CD4-positive, alpha-beta memory T cell (primary cell): ENCODE measurements around the gene LTBP1. TPM values are rescaled to one million over a fixed set of nuclear protein-coding genes. Genes with fewer than 3 reads are reported as not detected.
"Not testable (repeated sequence)": the region's sequence is repeated elsewhere in the genome, so short reads cannot be mapped to it uniquely, and the experiment has no call there.

Experiments used
- CTCF ChIA-PET: fragments of 350-600 bp; sonication (Branson Sonifier 250); formaldehyde crosslinking; loops from one replicate; lab custom pipeline; 2021; ENCODE audit warnings: inconsistent platforms; ENCODE audit not compliant: partially characterized antibody; lab: Charles Lee
- POLR2A ChIA-PET: fragments of 350-600 bp; sonication (Branson Sonifier 250); formaldehyde crosslinking; loops from one replicate; lab custom pipeline; 2021; ENCODE audit not compliant: partially characterized antibody; lab: Charles Lee
- DNase-seq, 5 donors: peaks; one replicate each; pipeline versions ENCODE4 v3.0.0 to v3.0.0-alpha.2; 2020 to 2022; ENCODE audit warnings: mixed read lengths in 1 of 5
- H3K27ac ChIP-seq: one replicate; pipeline ENCODE4 v1.7.0; 2013; ENCODE audit warnings: low read depth, low read length
- H3K27me3 ChIP-seq: 2 replicates; pipeline ENCODE4 v1.7.0; 2013; ENCODE audit warnings: mild to moderate bottlenecking, low read length, moderate library complexity; ENCODE audit not compliant: insufficient read depth
- H3K36me3 ChIP-seq: 2 replicates; pipeline ENCODE4 v1.7.0; 2013; ENCODE audit warnings: mild to moderate bottlenecking, low read length, moderate library complexity; ENCODE audit not compliant: insufficient read depth
- H3K4me1 ChIP-seq: 2 replicates; pipeline ENCODE4 v1.7.0; 2013; ENCODE audit warnings: mild to moderate bottlenecking, low read length, moderate library complexity; ENCODE audit not compliant: insufficient read depth
- H3K4me3 ChIP-seq, 2 donors: one replicate each; pipeline ENCODE4 v1.7.0; 2013; ENCODE audit warnings: low read length in 2 of 2, mild to moderate bottlenecking in 1 of 2
- H3K9me3 ChIP-seq, 2 donors: one replicate each; pipeline ENCODE4 v1.7.0; 2013; ENCODE audit warnings: low read length in 2 of 2, control low read depth in 1 of 2; ENCODE audit not compliant: control insufficient read depth in 1 of 2
- H3K27ac Mint-ChIP-seq, 7 donors: one replicate each; pipeline ENCODE4 v1.8.0; 2020 to 2021; ENCODE audit warnings: mixed read lengths in 7 of 7, mild to moderate bottlenecking in 6 of 7, inconsistent platforms in 3 of 7, moderate library complexity in 3 of 7
- H3K27me3 Mint-ChIP-seq, 2 donors: one replicate each; pipeline ENCODE4 v1.8.0; 2020 to 2021; ENCODE audit warnings: mixed read lengths in 2 of 2
- H3K36me3 Mint-ChIP-seq, 2 donors: one replicate each; pipeline ENCODE4 v1.8.0; 2020 to 2021; ENCODE audit warnings: mixed read lengths in 2 of 2, inconsistent platforms in 1 of 2, mild to moderate bottlenecking in 1 of 2
- H3K4me1 Mint-ChIP-seq, 4 donors: one replicate each; pipeline ENCODE4 v1.8.0; 2020 to 2021; ENCODE audit warnings: mixed read lengths in 4 of 4, mild to moderate bottlenecking in 1 of 4
- H3K4me3 Mint-ChIP-seq, 8 donors: one replicate each; pipeline ENCODE4 v1.8.0; 2020 to 2021; ENCODE audit warnings: mixed read lengths in 8 of 8, mild to moderate bottlenecking in 7 of 8, moderate library complexity in 6 of 8, inconsistent platforms in 3 of 8
- H3K9me3 Mint-ChIP-seq, 8 donors: one replicate each; pipeline ENCODE4 v1.8.0; 2020 to 2021; ENCODE audit warnings: mixed read lengths in 8 of 8, mild to moderate bottlenecking in 5 of 8, inconsistent platforms in 3 of 8, moderate library complexity in 1 of 8
- intact Hi-C: fragments of 100-400 bp; cut with micrococcal nuclease; formaldehyde crosslinking; loops from one replicate; pipeline ENCODE4 v1.15.1; 2023
- polyA plus RNA-seq, 2 donors: library from polyadenylated mRNA; unstranded; fragments of 300-500 nt; fragmentation: Illumina TruSeq; gene quantifications; one replicate each; pipeline ENCODE4 v1.2.3, GENCODE V29; 2021
- total RNA-seq, 2 experiments: library from RNA; stranded (reverse); gene quantifications; one replicate each; pipeline ENCODE4 v1.2.3, GENCODE V29; 2021

LTBP1 gene
- total and polyA plus RNA-seq, 4 experiments from 2014 or later: 0.44 TPM; not detected in 3

DNA sequence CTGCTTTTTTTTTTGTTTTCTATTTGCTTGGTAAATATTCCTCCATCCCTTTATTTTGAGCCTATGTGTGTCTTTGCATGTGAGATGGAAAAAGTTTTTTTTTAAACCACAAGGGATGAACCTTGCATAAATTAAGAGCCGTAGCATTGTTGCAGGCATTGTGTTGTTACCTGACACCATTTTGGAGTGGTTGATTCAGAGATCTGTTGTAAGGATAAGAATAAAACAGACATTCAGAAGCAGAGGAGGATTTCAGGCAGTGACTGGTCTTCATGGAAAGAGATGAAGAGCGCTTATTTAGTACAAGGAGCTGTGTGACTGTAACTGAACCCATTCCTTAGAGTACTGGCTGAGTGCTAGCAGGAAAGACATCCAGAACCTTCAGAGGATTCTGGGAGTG lies 101.2 kb downstream of the LTBP1 start:
- H3K27me3 Mint-ChIP-seq: peaks cover 1 to 5% of the 10 kb centered on the region in 2 donors
- H3K36me3 ChIP-seq: no peaks in the 10 kb centered on the region
- H3K4me1 ChIP-seq: no peaks in the 10 kb centered on the region
- H3K27ac Mint-ChIP-seq: no peak overlapping the region
- H3K27me3 ChIP-seq: no peaks in the 10 kb centered on the region
- peaks cover 0 to 5% (median 0%) of the 10 kb centered on the region in 8 donors for H3K9me3 Mint-ChIP-seq
- H3K4me3 Mint-ChIP-seq: no peak overlapping the region
- CTCF ChIA-PET: no interaction called here
- POLR2A ChIA-PET: no interaction called here
- no peaks in the 10 kb centered on the region for H3K36me3 Mint-ChIP-seq
- no peak overlapping the region for H3K27ac ChIP-seq
- DNase-seq: no peak
- H3K4me3 ChIP-seq: no peak overlapping the region
- H3K4me1 Mint-ChIP-seq: no peaks in the 10 kb centered on the region
- intact Hi-C loops: no loop called here
- no peaks in the 10 kb centered on the region for H3K9me3 ChIP-seq

GRCh38 chr2:33051586-33052360 lies 105.0 kb downstream of the LTBP1 start:
- H3K4me3 ChIP-seq: no peak overlapping the region
- no peak overlapping the region for H3K27ac Mint-ChIP-seq
- CTCF ChIA-PET: no interaction called here
- H3K4me1 ChIP-seq: no peaks in the 10 kb centered on the region
- H3K27ac ChIP-seq: no peak overlapping the region
- no peaks in the 10 kb centered on the region for H3K36me3 ChIP-seq
- H3K9me3 Mint-ChIP-seq: peaks cover 0 to 3% (median 0%) of the 10 kb centered on the region in 8 donors
- H3K27me3 ChIP-seq: no peaks in the 10 kb centered on the region
- POLR2A ChIA-PET: no interaction called here
- intact Hi-C loops: no loop called here
- H3K36me3 Mint-ChIP-seq: no peaks in the 10 kb centered on the region
- no peak for DNase-seq
- no peak overlapping the region for H3K4me3 Mint-ChIP-seq
- H3K27me3 Mint-ChIP-seq: peaks cover 1 to 3% of the 10 kb centered on the region in 2 donors
- H3K4me1 Mint-ChIP-seq: no peaks in the 10 kb centered on the region
- no peaks in the 10 kb centered on the region for H3K9me3 ChIP-seq

- ChIA-PET CTCF (no interaction called here), POLR2A (no interaction called here)
- no peak overlapping the region for H3K4me3 ChIP-seq
- no peaks in the 10 kb centered on the region for H3K4me1 Mint-ChIP-seq
- H3K4me3 Mint-ChIP-seq: no peak overlapping the region
- no peak overlapping the region for H3K27ac ChIP-seq
- no peak for DNase-seq
- H3K4me1 ChIP-seq: no peaks in the 10 kb centered on the region
- no peaks in the 10 kb centered on the region for H3K9me3 ChIP-seq
- intact Hi-C loops: no loop called here
- peaks cover 0 to 3% (median 0%) of the 10 kb centered on the region in 8 donors for H3K9me3 Mint-ChIP-seq
- H3K36me3 ChIP-seq: no peaks in the 10 kb centered on the region
- peaks cover 1 to 3% of the 10 kb centered on the region in 2 donors for H3K27me3 Mint-ChIP-seq
- no peak overlapping the region for H3K27ac Mint-ChIP-seq
- no peaks in the 10 kb centered on the region for H3K27me3 ChIP-seq
- H3K36me3 Mint-ChIP-seq: no peaks in the 10 kb centered on the region
Measured at GRCh38 chr2:33052361-33052735, 105.6 kb downstream of the LTBP1 start.

DNA sequence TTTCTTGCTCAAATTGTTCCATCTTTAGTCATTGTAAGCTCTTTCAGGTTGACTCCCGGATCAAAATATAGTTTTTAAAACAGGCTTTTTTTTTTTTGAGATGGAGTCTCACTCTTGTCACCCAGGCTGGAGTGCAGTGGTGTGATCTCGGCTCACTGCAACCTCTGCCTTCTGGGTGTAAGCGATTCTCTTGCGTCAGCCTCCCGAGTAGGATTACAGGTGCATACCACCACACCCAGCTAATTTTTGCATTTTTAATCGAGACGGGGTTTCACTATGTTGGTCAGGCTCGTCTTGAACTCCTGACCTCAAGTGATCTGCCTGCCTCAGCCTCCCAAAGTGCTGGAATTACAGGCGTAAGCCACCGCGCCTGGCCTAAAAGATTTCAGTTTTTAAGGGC lies 106.0 kb downstream of the LTBP1 start:
- H3K4me1 ChIP-seq, H3K27me3 Mint-ChIP-seq, H3K9me3 Mint-ChIP-seq, H3K4me1 Mint-ChIP-seq, CTCF ChIA-PET, DNase-seq, H3K27ac ChIP-seq, H3K36me3 Mint-ChIP-seq, POLR2A ChIA-PET, H3K4me3 Mint-ChIP-seq, H3K9me3 ChIP-seq, H3K4me3 ChIP-seq, H3K27ac Mint-ChIP-seq, H3K27me3 ChIP-seq, intact Hi-C loops, H3K36me3 ChIP-seq: not testable (repeated sequence)

DNA sequence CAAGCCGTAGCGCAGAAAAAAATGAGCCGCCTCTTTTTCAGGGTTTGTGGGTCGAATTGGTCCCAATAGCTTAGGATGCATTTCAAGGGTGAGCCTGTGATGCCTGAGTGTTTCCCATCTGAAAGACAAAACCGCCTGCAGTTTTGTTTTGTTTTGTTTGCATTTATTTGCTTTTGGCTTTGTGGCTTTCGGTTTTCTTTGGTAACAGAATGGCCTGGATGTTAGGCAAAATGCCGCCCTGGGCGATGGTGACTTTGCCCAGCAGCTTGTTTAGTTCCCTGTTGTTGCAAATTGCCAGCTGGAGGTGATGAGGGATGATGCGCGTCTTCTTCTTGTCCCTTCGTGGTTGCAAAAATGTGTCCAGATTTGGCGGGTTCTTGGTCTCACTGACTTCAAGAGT lies 109.4 kb downstream of the LTBP1 start:
- intact Hi-C loops: no loop called here
- peaks cover 0 to 3% (median 0%) of the 10 kb centered on the region in 8 donors for H3K9me3 Mint-ChIP-seq
- Histone ChIP-seq H3K4me1 (no peaks in the 10 kb centered on the region), H3K4me3 (no peak overlapping the region), H3K27ac (no peak overlapping the region), H3K36me3 (no peaks in the 10 kb centered on the region), H3K27me3 (no peaks in the 10 kb centered on the region), H3K9me3 (no peaks in the 10 kb centered on the region)
- H3K27ac Mint-ChIP-seq: no peak overlapping the region
- no peak overlapping the region for H3K4me3 Mint-ChIP-seq
- CTCF ChIA-PET: no interaction called here
- no peaks in the 10 kb centered on the region for H3K27me3 Mint-ChIP-seq
- POLR2A ChIA-PET: no interaction called here
- no peaks in the 10 kb centered on the region for H3K4me1 Mint-ChIP-seq
- no peak for DNase-seq
- no peaks in the 10 kb centered on the region for H3K36me3 Mint-ChIP-seq

DNA sequence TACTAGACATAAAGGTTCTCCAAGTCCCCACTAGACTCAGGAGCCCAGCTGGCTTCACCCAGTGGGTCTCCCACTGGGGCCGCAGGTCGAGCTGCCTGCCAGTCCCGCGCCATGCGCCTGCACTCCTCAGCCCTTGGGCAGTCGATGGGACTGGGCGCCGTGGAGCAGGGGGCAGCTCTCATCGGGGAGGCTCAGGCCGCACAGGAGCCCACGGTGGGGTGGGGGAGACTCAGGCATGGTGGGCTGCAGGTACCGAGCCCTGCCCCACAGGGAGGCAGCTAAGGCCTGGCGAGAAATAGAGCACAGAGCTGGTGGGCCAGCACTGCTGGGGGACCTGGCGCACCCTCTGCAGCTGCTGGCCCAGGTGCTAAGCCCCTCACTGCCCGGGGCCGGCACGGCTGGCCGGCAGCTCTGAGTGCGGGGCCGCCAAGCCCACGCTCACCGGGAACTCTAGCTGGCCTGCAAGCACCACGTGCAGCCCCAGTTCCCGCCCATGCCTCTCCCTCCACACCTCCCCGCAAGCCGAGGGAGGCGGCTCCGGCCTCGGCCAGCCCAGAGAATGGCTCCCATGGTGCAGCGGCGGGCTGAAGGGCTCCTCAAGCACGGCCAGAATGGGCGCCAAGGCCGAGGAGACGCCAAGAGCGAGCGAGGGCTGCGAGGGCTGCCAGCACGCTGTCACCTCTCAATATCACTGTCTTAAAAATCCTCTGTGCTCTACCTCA lies 110.7 kb downstream of the LTBP1 start:
- H3K9me3 Mint-ChIP-seq, DNase-seq, H3K9me3 ChIP-seq, POLR2A ChIA-PET, H3K36me3 ChIP-seq, H3K4me1 ChIP-seq, H3K27me3 Mint-ChIP-seq, intact Hi-C loops, H3K4me3 Mint-ChIP-seq, CTCF ChIA-PET, H3K27ac ChIP-seq, H3K27me3 ChIP-seq, H3K36me3 Mint-ChIP-seq, H3K4me3 ChIP-seq, H3K27ac Mint-ChIP-seq, H3K4me1 Mint-ChIP-seq: not testable (repeated sequence)

GRCh38 chr2:33058716-33059470 lies 112.1 kb downstream of the LTBP1 start:
- POLR2A ChIA-PET: no interaction called here
- Mint-ChIP-seq H3K27ac (no peak overlapping the region), H3K4me1 (no peaks in the 10 kb centered on the region)

More at GRCh38 chr2:33058716-33059470, 112.1 kb downstream of the LTBP1 start:
- Histone ChIP-seq H3K9me3 (no peaks in the 10 kb centered on the region), H3K36me3 (no peaks in the 10 kb centered on the region), H3K4me1 (no peaks in the 10 kb centered on the region), H3K27ac (no peak overlapping the region), H3K4me3 (no peak overlapping the region), H3K27me3 (no peaks in the 10 kb centered on the region)
- no peak for DNase-seq
- Mint-ChIP-seq H3K36me3 (no peaks in the 10 kb centered on the region), H3K9me3 (peaks cover 0 to 3% (median 0%) of the 10 kb centered on the region in 8 donors), H3K27me3 (peaks cover 0 to 2% of the 10 kb centered on the region in 2 donors), H3K4me3 (no peak overlapping the region)
- intact Hi-C loops: no loop called here
- CTCF ChIA-PET: no interaction called here
